ENCODE results near the gene FARSB.
A peak's percentile ranks its signal among the peaks of the same experiment; 100 is the strongest.
"Not testable (repeated sequence)": the region's sequence is repeated elsewhere in the genome, so short reads cannot be mapped to it uniquely, and the experiment has no call there.

FARSB gene

GRCh38 chr2:222604749-222605515, 51.0 kb downstream of the FARSB start:
- DNase-seq (ENCODE audit: low spot score): no peak

- no peak for DNase-seq (ENCODE audit: low spot score)
These were observed 52.4 kb downstream of the FARSB start for GRCh38 chr2:222603501-222603900.

GRCh38 chr2:222598611-222599010, 57.3 kb downstream of the FARSB start:
- no peak for DNase-seq (ENCODE audit: low spot score)

- no peak for DNase-seq (ENCODE audit: low spot score)
These were observed 60.3 kb downstream of the FARSB start for GRCh38 chr2:222595581-222595980.

GRCh38 chr2:222594679-222595078, 61.2 kb downstream of the FARSB start:
- no peak for DNase-seq (ENCODE audit: low spot score)

- DNase-seq (ENCODE audit: low spot score): no peak
These were observed 63.7 kb downstream of the FARSB start for GRCh38 chr2:222592176-222592575.

- DNase-seq (ENCODE audit: low spot score): no peak
These were observed 64.2 kb downstream of the FARSB start for GRCh38 chr2:222591661-222592060.

- DNase-seq (ENCODE audit: low spot score): not testable (repeated sequence)
These were observed 71.3 kb downstream of the FARSB start for GRCh38 chr2:222584589-222584988.

- no peak for DNase-seq (ENCODE audit: low spot score)
These were observed 73.0 kb downstream of the FARSB start for GRCh38 chr2:222582928-222583327.

GRCh38 chr2:222577341-222577740, 78.6 kb downstream of the FARSB start:
- no peak for DNase-seq (ENCODE audit: low spot score)

- no peak for DNase-seq (ENCODE audit: low spot score)
These were observed 79.5 kb downstream of the FARSB start for GRCh38 chr2:222576171-222577081.

GRCh38 chr2:222575618-222576017, 80.3 kb downstream of the FARSB start:
- DNase-seq (ENCODE audit: low spot score): no peak

- DNase-seq (ENCODE audit: low spot score): no peak
These were observed 83.1 kb downstream of the FARSB start for GRCh38 chr2:222572751-222573174.

- no peak for DNase-seq (ENCODE audit: low spot score)
These were observed 83.6 kb downstream of the FARSB start for GRCh38 chr2:222572264-222572721.

GRCh38 chr2:222569826-222570225, 86.1 kb downstream of the FARSB start:
- DNase-seq (ENCODE audit: low spot score): no peak

- DNase-seq (ENCODE audit: low spot score): no peak
These were observed 87.0 kb downstream of the FARSB start for GRCh38 chr2:222568865-222569264.

- DNase-seq (ENCODE audit: low spot score): no peak
These were observed 89.7 kb downstream of the FARSB start for GRCh38 chr2:222566229-222566628.

- no peak for DNase-seq (ENCODE audit: low spot score)
These were observed 92.0 kb downstream of the FARSB start for GRCh38 chr2:222563936-222564335.

GRCh38 chr2:222563106-222563718, 92.7 kb downstream of the FARSB start:
- DNase-seq (ENCODE audit: low spot score): no peak

GRCh38 chr2:222561817-222562645, 93.9 kb downstream of the FARSB start:
- peak; percentile 45 for DNase-seq (ENCODE audit: low spot score)

- DNase-seq (ENCODE audit: low spot score): no peak
These were observed 94.7 kb downstream of the FARSB start for GRCh38 chr2:222561151-222561550.

- DNase-seq (ENCODE audit: low spot score): no peak
These were observed 101.4 kb downstream of the FARSB start for GRCh38 chr2:222554517-222554916.
